Neural crest cell (in vitro differentiated cells): ENCODE measurements around the gene DIPK2A. TPM values are rescaled to one million over a fixed set of nuclear protein-coding genes. Genes with fewer than 3 reads are reported as not detected.
A peak's percentile ranks its signal among the peaks of the same experiment; 100 is the strongest.

Source experiments
- DNase-seq: peaks from one replicate; pipeline ENCODE4 v3.0.0; 2021; ENCODE audit warnings: low read depth, mixed read lengths, low spot score
- H3K27ac Mint-ChIP-seq: one replicate; pipeline ENCODE4 v1.8.0; 2021; ENCODE audit warnings: mild to moderate bottlenecking, mixed read lengths; ENCODE audit not compliant: unreplicated experiment
- H3K27me3 Mint-ChIP-seq: 2 replicates; pipeline ENCODE4 v1.8.0; 2021; ENCODE audit warnings: low read depth, mild to moderate bottlenecking, mixed read lengths
- H3K36me3 Mint-ChIP-seq: 2 replicates; pipeline ENCODE4 v1.8.0; 2021; ENCODE audit warnings: low read depth, mild to moderate bottlenecking, mixed read lengths
- H3K4me1 Mint-ChIP-seq: 2 replicates; pipeline ENCODE4 v1.8.0; 2021; ENCODE audit warnings: mixed read lengths
- H3K4me3 Mint-ChIP-seq: one replicate; pipeline ENCODE4 v1.8.0; 2021; ENCODE audit warnings: mild to moderate bottlenecking, mixed read lengths
- H3K9me3 Mint-ChIP-seq: 2 replicates; pipeline ENCODE4 v1.8.0; 2021; ENCODE audit warnings: mixed read lengths
- long read RNA-seq: library from polyadenylated mRNA; unstranded; transcript quantifications from one replicate; pipeline ENCODE4 v2.0.0, GENCODE V29; 2020
- total RNA-seq: library from RNA; stranded (reverse); gene quantifications from 2 replicates; pipeline ENCODE4 v1.2.1, GENCODE V29; 2021
- TF ChIP-seq, protein P1 (sequence below): fragments of 200-600 bp; sonication (generic); conservative IDR thresholded peaks from 2 replicates; pipeline ENCODE4 v1.5.0; 2021; ENCODE audit warnings: antibody characterized with exemption, mild to moderate bottlenecking

Gene DIPK2A, protein sequence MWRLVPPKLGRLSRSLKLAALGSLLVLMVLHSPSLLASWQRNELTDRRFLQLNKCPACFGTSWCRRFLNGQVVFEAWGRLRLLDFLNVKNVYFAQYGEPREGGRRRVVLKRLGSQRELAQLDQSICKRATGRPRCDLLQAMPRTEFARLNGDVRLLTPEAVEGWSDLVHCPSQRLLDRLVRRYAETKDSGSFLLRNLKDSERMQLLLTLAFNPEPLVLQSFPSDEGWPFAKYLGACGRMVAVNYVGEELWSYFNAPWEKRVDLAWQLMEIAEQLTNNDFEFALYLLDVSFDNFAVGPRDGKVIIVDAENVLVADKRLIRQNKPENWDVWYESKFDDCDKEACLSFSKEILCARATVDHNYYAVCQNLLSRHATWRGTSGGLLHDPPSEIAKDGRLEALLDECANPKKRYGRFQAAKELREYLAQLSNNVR
- 15.5 and 19.5 TPM in 2 replicates for total RNA-seq
- long read RNA-seq, full-length matches to known transcripts: 1 of 7 reads
- long read RNA-seq, partial matches to known transcripts: 1 of 7 reads
- long read RNA-seq, other reads (novel, unspliced or antisense): 5 of 7 reads

DNA sequence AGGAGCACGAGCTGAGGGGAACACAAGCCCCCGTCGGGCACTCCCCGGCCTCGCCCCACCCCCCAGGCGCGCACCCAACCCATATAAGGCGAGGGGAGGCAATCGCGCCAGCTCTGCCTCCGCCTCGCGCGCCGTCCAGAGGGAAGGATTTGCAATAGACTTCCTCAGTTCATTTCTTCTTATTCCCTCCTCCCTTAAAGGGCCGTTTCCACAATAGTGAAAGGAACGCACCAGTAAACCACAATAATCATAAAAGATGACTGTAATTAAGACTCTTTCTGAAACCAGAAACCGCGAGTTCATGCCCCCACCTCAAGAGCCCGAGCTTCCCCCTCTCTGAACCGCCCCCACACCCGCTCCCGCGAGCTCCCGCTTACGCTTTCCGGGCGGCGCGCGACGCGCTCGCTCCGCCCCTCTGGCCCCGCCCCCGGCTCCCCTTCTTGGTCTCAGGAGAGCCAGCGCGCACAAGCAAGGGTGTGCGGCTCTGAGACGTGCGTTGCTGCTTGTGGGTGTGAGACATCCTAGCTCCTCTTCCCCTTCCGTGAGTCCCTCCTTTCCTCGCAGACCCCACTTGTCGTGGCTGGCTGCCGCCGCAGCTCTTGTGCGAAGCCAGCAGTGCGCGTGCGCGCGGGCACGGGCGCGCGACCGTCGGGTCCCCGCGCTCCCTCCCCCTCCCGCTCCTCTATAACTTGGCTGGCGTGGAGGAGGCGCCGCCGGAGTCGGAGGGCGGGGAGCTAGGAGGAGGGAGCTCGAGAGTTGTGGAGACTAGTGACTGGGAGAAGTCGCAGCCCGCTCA lies at the start of gene DIPK2A:
TSS of gene DIPK2A (plus strand) at position 465 of the 796 bp plus-strand sequence. CDS start 510 bp downstream, outside the sequence.
- Mint-ChIP-seq H3K36me3 (no peaks in the 10 kb centered on the region), H3K4me1 (peaks cover 39% of the 10 kb centered on the region), H3K27ac (peak within 1 kb of the TSS; percentile 99), H3K4me3 (peak within 1 kb of the TSS; percentile 96), H3K9me3 (no peaks in the 10 kb centered on the region), H3K27me3 (no peaks in the 10 kb centered on the region)
- TF ChIP-seq, protein P1, sequence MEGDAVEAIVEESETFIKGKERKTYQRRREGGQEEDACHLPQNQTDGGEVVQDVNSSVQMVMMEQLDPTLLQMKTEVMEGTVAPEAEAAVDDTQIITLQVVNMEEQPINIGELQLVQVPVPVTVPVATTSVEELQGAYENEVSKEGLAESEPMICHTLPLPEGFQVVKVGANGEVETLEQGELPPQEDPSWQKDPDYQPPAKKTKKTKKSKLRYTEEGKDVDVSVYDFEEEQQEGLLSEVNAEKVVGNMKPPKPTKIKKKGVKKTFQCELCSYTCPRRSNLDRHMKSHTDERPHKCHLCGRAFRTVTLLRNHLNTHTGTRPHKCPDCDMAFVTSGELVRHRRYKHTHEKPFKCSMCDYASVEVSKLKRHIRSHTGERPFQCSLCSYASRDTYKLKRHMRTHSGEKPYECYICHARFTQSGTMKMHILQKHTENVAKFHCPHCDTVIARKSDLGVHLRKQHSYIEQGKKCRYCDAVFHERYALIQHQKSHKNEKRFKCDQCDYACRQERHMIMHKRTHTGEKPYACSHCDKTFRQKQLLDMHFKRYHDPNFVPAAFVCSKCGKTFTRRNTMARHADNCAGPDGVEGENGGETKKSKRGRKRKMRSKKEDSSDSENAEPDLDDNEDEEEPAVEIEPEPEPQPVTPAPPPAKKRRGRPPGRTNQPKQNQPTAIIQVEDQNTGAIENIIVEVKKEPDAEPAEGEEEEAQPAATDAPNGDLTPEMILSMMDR: no peak
- DNase-seq: peak; percentile 85

DNA sequence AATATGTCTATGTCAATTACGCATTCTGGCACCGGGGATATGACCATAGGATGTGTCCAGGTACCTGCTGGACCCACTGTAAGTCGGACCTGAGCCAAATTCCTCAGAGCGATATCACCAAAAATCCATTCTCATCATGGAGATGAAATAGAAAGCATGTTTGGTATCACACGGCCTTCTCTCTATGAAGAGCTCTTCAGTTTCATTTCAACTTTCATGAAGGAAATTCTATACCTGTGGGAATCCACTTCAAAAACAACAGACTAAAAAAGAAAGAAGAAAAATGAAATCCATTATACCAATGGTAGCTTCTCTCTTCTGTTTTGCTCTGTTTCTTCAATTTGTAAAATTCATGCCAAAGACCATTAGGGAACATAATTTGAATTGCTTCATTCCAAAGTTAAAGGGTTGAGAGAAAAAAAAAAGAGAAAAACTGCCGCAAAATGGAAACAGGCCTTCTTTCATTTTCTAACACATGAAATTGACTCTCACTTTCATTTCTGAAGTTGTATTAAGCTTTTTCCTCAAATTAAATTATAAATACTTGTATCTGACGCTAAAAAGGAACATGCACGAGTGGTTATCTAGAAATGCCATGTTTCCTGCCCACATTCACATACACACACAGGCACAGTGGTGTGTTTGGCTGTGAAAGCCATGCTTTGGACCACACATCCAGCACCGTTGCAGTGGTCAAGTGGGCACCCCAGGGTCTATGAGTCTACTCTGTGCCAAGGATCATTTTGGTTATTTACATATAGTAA lies 46.9 kb upstream of the DIPK2A start:
- Mint-ChIP-seq H3K9me3 (peaks cover 8% of the 10 kb centered on the region), H3K4me1 (no peaks in the 10 kb centered on the region), H3K27ac (no peak overlapping the region), H3K36me3 (no peaks in the 10 kb centered on the region), H3K27me3 (no peaks in the 10 kb centered on the region), H3K4me3 (no peak overlapping the region)
- TF ChIP-seq, protein P1: no peak
- no peak for DNase-seq

DNA sequence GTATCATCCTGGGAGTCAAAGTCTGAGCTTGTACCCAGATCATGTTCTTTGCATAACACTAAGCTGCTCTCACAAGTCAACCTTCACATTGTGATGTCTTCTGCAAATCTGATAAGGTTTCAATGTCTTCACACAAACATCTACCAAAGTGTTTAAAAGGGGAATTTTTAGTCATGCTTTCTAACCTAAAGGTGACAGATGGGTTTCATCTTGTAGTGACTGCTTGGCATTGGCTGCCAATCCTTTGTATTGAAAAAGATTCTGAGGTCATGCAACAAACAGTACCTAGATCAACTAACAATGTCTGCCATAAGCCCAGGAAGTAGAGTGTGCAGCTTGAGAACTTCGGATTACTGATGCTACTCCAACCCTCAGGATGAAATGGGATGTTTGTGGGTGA lies 43.6 kb upstream of the DIPK2A start:
- H3K36me3 Mint-ChIP-seq: no peaks in the 10 kb centered on the region
- DNase-seq: no peak
- no peaks in the 10 kb centered on the region for H3K4me1 Mint-ChIP-seq
- H3K27ac Mint-ChIP-seq: no peak overlapping the region
- no peaks in the 10 kb centered on the region for H3K27me3 Mint-ChIP-seq
- TF ChIP-seq, protein P1: no peak
- H3K9me3 Mint-ChIP-seq: no peaks in the 10 kb centered on the region
- H3K4me3 Mint-ChIP-seq: no peak overlapping the region

DNA sequence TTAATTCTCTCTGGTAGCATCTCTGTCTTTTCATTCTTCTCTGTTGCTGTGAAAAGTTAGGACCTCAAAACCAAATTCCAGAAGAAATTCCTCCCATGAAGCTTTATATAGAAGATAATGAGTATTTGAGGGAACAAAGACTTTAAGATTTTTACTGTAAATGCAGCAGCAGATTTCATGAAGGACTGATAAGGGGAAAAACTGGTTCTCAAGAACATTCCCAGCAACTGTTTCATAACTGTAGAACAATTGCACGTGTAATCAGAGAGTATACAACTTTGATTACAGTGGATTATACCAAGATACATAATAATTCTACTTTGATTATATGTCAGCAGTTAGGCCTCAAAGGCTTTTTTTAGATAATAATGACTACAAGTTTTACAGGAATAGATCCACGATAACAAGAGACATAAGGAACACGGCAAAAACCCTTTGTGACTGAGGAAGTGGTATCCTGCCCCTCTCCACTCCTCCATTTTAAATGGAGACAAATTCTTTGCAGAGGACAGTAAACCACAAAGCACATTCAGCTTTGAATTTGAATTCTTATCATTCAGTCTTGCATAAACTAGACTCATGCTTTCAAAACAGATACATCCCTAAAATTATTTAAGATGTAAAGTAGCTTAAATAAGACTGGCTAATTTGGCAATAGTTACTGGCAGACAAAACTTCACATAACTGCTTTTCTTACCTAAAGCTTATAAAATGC lies 42.9 kb upstream of the DIPK2A start:
- H3K27ac Mint-ChIP-seq: no peak overlapping the region
- H3K27me3 Mint-ChIP-seq: no peaks in the 10 kb centered on the region
- TF ChIP-seq, protein P1: no peak
- no peaks in the 10 kb centered on the region for H3K36me3 Mint-ChIP-seq
- peaks cover 3% of the 10 kb centered on the region for H3K9me3 Mint-ChIP-seq
- H3K4me3 Mint-ChIP-seq: no peak overlapping the region
- DNase-seq: no peak
- H3K4me1 Mint-ChIP-seq: no peaks in the 10 kb centered on the region
